Measurements from ENCODE around the gene FBXO21.

The FBXO21 gene

DNA sequence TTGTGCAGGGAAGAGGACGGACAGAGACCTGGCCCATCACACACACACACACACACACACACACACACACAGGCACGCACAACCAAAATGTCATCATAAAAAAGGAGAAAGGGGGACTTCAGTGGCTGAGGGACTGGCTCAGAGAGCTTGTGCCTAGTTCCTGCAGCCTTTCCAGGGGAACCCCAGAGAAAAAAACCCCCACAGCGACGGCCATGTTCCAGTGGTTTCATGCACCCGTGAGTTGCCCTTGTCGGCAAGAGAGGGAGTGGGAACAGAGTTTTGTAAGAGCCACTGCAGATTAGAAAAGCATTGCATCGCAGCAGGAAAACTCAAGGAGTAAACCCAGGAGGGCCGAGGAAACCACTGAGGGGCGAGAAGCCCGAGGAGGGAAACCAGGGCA, 24.5 kb upstream of the FBXO21 start:
- H3K79me2 ChIP-seq (ENCODE audit: control insufficient read depth, insufficient read depth, low read length): no peaks in the 10 kb centered on the region
- no peak overlapping the region for H3K27ac ChIP-seq (ENCODE audit: low read depth, low read length)
- no peaks in the 10 kb centered on the region for H3K27me3 ChIP-seq (ENCODE audit: insufficient read depth, low read length, poor library complexity)
- no peaks in the 10 kb centered on the region for H3K36me3 ChIP-seq (ENCODE audit: control insufficient read depth, insufficient read depth, low read length)
- no peak overlapping the region for H2BK15ac ChIP-seq (replicated peaks; ENCODE audit: low read depth)
- H2AK5ac ChIP-seq (ENCODE audit: low read length): no peak overlapping the region
- no peak for DNase-seq
- no peak overlapping the region for H3K56ac ChIP-seq (ENCODE audit: low read length)
- H3K23ac ChIP-seq (ENCODE audit: low read length): no peak overlapping the region
- H2BK120ac ChIP-seq (ENCODE audit: low read depth, low read length): no peak overlapping the region
- H3K18ac ChIP-seq (ENCODE audit: low read length): no peak overlapping the region
- H3K4me2 ChIP-seq (ENCODE audit: low read length): no peak overlapping the region
- no peak overlapping the region for H2BK5ac ChIP-seq (ENCODE audit: low read length)
- no CpG with 5 or more reads among the region's 10 CpGs for WGBS (ENCODE audit: extremely low coverage, insufficient coverage, low lambda C conversion rate)
- H3K9ac ChIP-seq (ENCODE audit: low read length): no peak overlapping the region
- H3K4me1 ChIP-seq (ENCODE audit: control insufficient read depth, low read depth, low read length): no peaks in the 10 kb centered on the region
- H4K8ac ChIP-seq (ENCODE audit: low read depth, low read length): no peak overlapping the region
- H3K4me3 ChIP-seq (ENCODE audit: low read length): no peak overlapping the region
- H3K79me1 ChIP-seq (ENCODE audit: low read length): no peaks in the 10 kb centered on the region
- H4K5ac ChIP-seq (ENCODE audit: low read length): no peak overlapping the region
- H3K4ac ChIP-seq (ENCODE audit: low read depth, low read length): no peak overlapping the region

DNA sequence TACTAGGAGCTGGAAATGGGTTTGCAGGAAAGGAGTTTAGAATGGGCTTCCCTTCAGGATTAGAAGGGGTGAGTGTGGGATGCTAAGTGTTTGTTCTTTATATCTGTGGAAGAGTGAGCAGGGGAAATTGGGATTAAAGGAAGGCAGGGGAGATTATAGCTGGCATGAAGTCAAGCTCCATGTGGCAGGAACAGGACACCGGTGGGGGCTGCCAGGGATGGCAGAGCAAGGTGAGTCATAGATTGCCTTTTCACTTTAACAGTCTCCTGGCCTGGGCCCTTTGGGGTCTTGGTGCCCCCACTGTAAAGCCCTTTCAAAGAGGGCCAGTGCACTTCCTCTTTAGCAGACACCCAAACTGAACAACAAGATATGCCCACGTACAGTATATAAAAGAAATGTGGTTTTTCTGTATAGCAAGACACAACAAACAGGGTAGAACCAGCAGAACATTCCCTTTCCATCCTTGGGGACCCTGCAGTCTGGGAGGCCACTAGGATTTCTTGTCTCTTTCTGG, 23.1 kb upstream of the FBXO21 start:
- no CpG with 5 or more reads among the region's 2 CpGs for WGBS (ENCODE audit: extremely low coverage, insufficient coverage, low lambda C conversion rate)
- Histone ChIP-seq H3K79me1 (ENCODE audit: low read length) (no peaks in the 10 kb centered on the region), H2BK120ac (ENCODE audit: low read depth, low read length) (no peak overlapping the region), H3K4me2 (ENCODE audit: low read length) (no peak overlapping the region), H3K4me3 (ENCODE audit: low read length) (no peak overlapping the region), H3K27me3 (ENCODE audit: insufficient read depth, low read length, poor library complexity) (no peaks in the 10 kb centered on the region), H2BK5ac (ENCODE audit: low read length) (no peak overlapping the region), H3K23ac (ENCODE audit: low read length) (no peak overlapping the region), H3K36me3 (ENCODE audit: control insufficient read depth, insufficient read depth, low read length) (no peaks in the 10 kb centered on the region), H3K27ac (ENCODE audit: low read depth, low read length) (no peak overlapping the region), H2BK15ac (replicated peaks; ENCODE audit: low read depth) (no peak overlapping the region), H4K8ac (ENCODE audit: low read depth, low read length) (no peak overlapping the region), H3K4me1 (ENCODE audit: control insufficient read depth, low read depth, low read length) (no peaks in the 10 kb centered on the region), H3K18ac (ENCODE audit: low read length) (no peak overlapping the region), H4K5ac (ENCODE audit: low read length) (no peak overlapping the region), H2AK5ac (ENCODE audit: low read length) (no peak overlapping the region), H3K56ac (ENCODE audit: low read length) (no peak overlapping the region), H3K9ac (ENCODE audit: low read length) (no peak overlapping the region), H3K4ac (ENCODE audit: low read depth, low read length) (no peak overlapping the region), H3K79me2 (ENCODE audit: control insufficient read depth, insufficient read depth, low read length) (no peaks in the 10 kb centered on the region)
- DNase-seq: no peak

DNA sequence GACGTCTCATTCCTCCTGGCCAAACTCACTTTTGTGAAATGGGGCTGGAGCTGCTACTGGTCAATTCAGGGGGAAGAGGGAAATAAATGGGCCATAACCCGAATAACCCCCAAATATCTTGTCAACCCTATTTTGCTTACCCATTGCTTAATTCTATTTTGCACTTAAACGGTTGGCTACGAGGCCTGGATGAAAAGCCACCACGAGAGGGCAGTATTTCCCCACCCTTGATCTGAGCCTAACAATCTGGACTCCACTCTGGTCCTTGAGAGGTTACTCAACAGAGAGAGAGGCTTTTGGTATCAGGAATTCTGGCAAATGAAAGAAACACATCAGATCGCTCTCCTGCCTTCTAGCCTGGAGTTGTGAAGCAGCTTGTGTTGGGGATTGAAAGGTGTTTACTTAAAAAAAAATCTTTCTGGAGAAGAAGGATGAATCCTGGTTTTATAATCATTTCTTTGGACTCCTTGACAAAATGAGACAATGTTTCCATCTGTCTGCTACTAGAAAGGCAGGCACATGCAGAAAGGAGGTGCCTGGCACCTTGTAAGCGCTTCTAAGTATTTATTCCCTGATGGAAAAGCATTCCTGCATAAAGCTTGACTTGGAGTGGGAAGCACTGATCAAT, 22.4 kb upstream of the FBXO21 start:
- Histone ChIP-seq H3K79me1 (ENCODE audit: low read length) (no peaks in the 10 kb centered on the region), H3K27me3 (ENCODE audit: insufficient read depth, low read length, poor library complexity) (no peaks in the 10 kb centered on the region), H2BK5ac (ENCODE audit: low read length) (no peak overlapping the region), H2AK5ac (ENCODE audit: low read length) (no peak overlapping the region), H4K8ac (ENCODE audit: low read depth, low read length) (no peak overlapping the region), H3K4ac (ENCODE audit: low read depth, low read length) (no peak overlapping the region), H3K56ac (ENCODE audit: low read length) (no peak overlapping the region), H3K79me2 (ENCODE audit: control insufficient read depth, insufficient read depth, low read length) (no peaks in the 10 kb centered on the region), H3K18ac (ENCODE audit: low read length) (no peak overlapping the region), H2BK120ac (ENCODE audit: low read depth, low read length) (no peak overlapping the region), H3K4me1 (ENCODE audit: control insufficient read depth, low read depth, low read length) (no peaks in the 10 kb centered on the region), H3K4me2 (ENCODE audit: low read length) (no peak overlapping the region), H3K36me3 (ENCODE audit: control insufficient read depth, insufficient read depth, low read length) (no peaks in the 10 kb centered on the region), H3K27ac (ENCODE audit: low read depth, low read length) (no peak overlapping the region), H4K5ac (ENCODE audit: low read length) (no peak overlapping the region), H3K4me3 (ENCODE audit: low read length) (no peak overlapping the region), H3K9ac (ENCODE audit: low read length) (no peak overlapping the region), H2BK15ac (replicated peaks; ENCODE audit: low read depth) (no peak overlapping the region), H3K23ac (ENCODE audit: low read length) (no peak overlapping the region)
- no CpG with 5 or more reads among the region's 7 CpGs for WGBS (ENCODE audit: extremely low coverage, insufficient coverage, low lambda C conversion rate)
- peak; percentile 82 for DNase-seq

DNA sequence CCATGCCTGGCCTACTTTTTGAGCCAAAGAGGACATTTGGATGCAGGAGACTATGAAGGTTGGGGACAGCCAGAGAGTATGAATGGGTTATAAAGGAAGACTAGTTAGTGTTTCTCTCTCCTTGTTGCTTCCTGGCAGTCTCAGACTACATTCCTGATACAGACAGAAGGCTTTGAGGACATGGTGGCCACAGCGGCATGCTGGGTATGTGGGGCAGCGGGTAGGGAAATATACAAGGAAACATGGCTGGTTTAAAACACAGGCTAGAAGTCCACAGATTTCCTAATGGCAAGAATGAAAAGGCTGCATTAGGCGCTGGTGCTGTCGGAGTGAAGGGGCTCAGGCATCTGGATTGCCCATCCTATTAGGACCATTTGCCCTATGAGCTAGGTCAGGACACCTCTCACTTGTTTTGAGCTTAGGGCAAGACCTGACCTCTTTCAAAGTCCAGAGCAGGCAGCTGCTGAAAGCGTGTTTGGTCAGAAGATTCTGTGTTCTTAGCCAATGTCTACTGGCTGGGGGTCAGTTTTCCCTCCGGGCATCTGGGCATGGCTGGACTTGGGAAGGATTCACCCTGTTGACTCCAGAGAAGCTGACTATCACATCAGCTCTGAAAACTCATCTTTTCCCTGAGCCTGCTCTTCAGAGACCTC, 20.1 kb upstream of the FBXO21 start:
- DNase-seq: no peak
- no peaks in the 10 kb centered on the region for H3K4me1 ChIP-seq (ENCODE audit: control insufficient read depth, low read depth, low read length)
- H2BK120ac ChIP-seq (ENCODE audit: low read depth, low read length): no peak overlapping the region
- H3K18ac ChIP-seq (ENCODE audit: low read length): no peak overlapping the region
- H3K27me3 ChIP-seq (ENCODE audit: insufficient read depth, low read length, poor library complexity): no peaks in the 10 kb centered on the region
- H3K4me3 ChIP-seq (ENCODE audit: low read length): no peak overlapping the region
- H3K4ac ChIP-seq (ENCODE audit: low read depth, low read length): no peak overlapping the region
- no peak overlapping the region for H4K5ac ChIP-seq (ENCODE audit: low read length)
- no peak overlapping the region for H2BK5ac ChIP-seq (ENCODE audit: low read length)
- no peak overlapping the region for H3K23ac ChIP-seq (ENCODE audit: low read length)
- no peaks in the 10 kb centered on the region for H3K79me2 ChIP-seq (ENCODE audit: control insufficient read depth, insufficient read depth, low read length)
- H2BK15ac ChIP-seq (replicated peaks; ENCODE audit: low read depth): no peak overlapping the region
- H2AK5ac ChIP-seq (ENCODE audit: low read length): no peak overlapping the region
- H3K56ac ChIP-seq (ENCODE audit: low read length): no peak overlapping the region
- H4K8ac ChIP-seq (ENCODE audit: low read depth, low read length): no peak overlapping the region
- no CpG with 5 or more reads among the region's 6 CpGs for WGBS (ENCODE audit: extremely low coverage, insufficient coverage, low lambda C conversion rate)
- H3K27ac ChIP-seq (ENCODE audit: low read depth, low read length): no peak overlapping the region
- no peak overlapping the region for H3K4me2 ChIP-seq (ENCODE audit: low read length)
- H3K9ac ChIP-seq (ENCODE audit: low read length): no peak overlapping the region
- no peaks in the 10 kb centered on the region for H3K79me1 ChIP-seq (ENCODE audit: low read length)
- no peaks in the 10 kb centered on the region for H3K36me3 ChIP-seq (ENCODE audit: control insufficient read depth, insufficient read depth, low read length)

DNA sequence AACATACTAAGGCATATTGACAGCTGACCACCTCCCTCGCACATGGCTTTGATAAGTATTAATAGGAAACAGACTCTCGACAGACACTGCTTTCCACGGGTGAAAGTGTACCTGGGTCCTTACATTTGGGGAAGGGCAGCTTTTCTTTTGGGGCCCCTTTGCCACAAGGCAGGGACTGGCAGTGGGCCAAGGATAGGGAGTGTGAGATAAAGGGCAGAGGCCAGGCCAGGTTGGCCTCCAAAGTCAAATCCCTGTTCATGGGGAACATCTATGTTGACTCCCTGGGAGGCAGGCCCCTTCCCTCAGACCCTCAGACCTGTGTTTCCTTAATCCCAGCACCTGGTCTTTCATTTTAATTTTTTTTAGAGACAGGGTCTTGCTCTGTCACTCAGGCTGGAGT, 19.4 kb upstream of the FBXO21 start:
- Histone ChIP-seq H3K27me3 (ENCODE audit: insufficient read depth, low read length, poor library complexity) (no peaks in the 10 kb centered on the region), H3K4ac (ENCODE audit: low read depth, low read length) (no peak overlapping the region), H4K5ac (ENCODE audit: low read length) (no peak overlapping the region), H3K56ac (ENCODE audit: low read length) (no peak overlapping the region), H3K79me2 (ENCODE audit: control insufficient read depth, insufficient read depth, low read length) (no peaks in the 10 kb centered on the region), H3K4me2 (ENCODE audit: low read length) (no peak overlapping the region), H2BK120ac (ENCODE audit: low read depth, low read length) (no peak overlapping the region), H2BK5ac (ENCODE audit: low read length) (no peak overlapping the region), H3K18ac (ENCODE audit: low read length) (no peak overlapping the region), H3K4me1 (ENCODE audit: control insufficient read depth, low read depth, low read length) (no peaks in the 10 kb centered on the region), H3K9ac (ENCODE audit: low read length) (no peak overlapping the region), H4K8ac (ENCODE audit: low read depth, low read length) (no peak overlapping the region), H3K79me1 (ENCODE audit: low read length) (no peaks in the 10 kb centered on the region), H2AK5ac (ENCODE audit: low read length) (no peak overlapping the region), H3K27ac (ENCODE audit: low read depth, low read length) (no peak overlapping the region), H3K36me3 (ENCODE audit: control insufficient read depth, insufficient read depth, low read length) (no peaks in the 10 kb centered on the region), H3K23ac (ENCODE audit: low read length) (no peak overlapping the region), H2BK15ac (replicated peaks; ENCODE audit: low read depth) (no peak overlapping the region), H3K4me3 (ENCODE audit: low read length) (no peak overlapping the region)
- DNase-seq: no peak
- no CpG with 5 or more reads among the region's 3 CpGs for whole genome bisulfite sequencing (ENCODE audit: extremely low coverage, insufficient coverage, low lambda C conversion rate)

Data from mesendoderm (in vitro differentiated cells).